SW480 (cell line): ENCODE data around the gene FGG.

Experiments used
- DNase-seq: peaks from one replicate; pipeline ENCODE4 v3.0.0-alpha.2; 2016; ENCODE audit warnings: low spot score

The FGG gene

GRCh38 chr4:154612472-154613414, at the start of gene FGG:
FGG (minus strand) TSS chr4:154612656; CDS start chr4:154612609, 47 bp downstream.
- no peak for DNase-seq

- DNase-seq, result no peak
Measured at GRCh38 chr4:154660052-154660451, 47.6 kb upstream of the FGG start.

- DNase-seq, result no peak
Measured at GRCh38 chr4:154658680-154659405, 46.4 kb upstream of the FGG start.

- no peak for DNase-seq
Measured at GRCh38 chr4:154643493-154643892, 31.0 kb upstream of the FGG start.

GRCh38 chr4:154642373-154643009, 30.0 kb upstream of the FGG start:
- DNase-seq, result no peak

- DNase-seq, result no peak
Measured at GRCh38 chr4:154640999-154641398, 28.5 kb upstream of the FGG start.

- DNase-seq, result no peak
Measured at GRCh38 chr4:154634058-154634457, 21.6 kb upstream of the FGG start.

GRCh38 chr4:154631828-154632227, 19.4 kb upstream of the FGG start:
- no peak for DNase-seq

GRCh38 chr4:154630324-154630723, 17.9 kb upstream of the FGG start:
- no peak for DNase-seq

GRCh38 chr4:154626793-154627484, 14.5 kb upstream of the FGG start:
- DNase-seq, result no peak

- no peak for DNase-seq
Measured at GRCh38 chr4:154625971-154626370, 13.5 kb upstream of the FGG start.

GRCh38 chr4:154623995-154624394, 11.5 kb upstream of the FGG start:
- no peak for DNase-seq

- no peak for DNase-seq
Measured at GRCh38 chr4:154623436-154623835, 11.0 kb upstream of the FGG start.

GRCh38 chr4:154622598-154622997, 10.1 kb upstream of the FGG start:
- DNase-seq, result peak; percentile 46

GRCh38 chr4:154620111-154620510, 7.7 kb upstream of the FGG start:
- DNase-seq, result no peak

GRCh38 chr4:154618708-154619315, 6.4 kb upstream of the FGG start:
- peak; percentile 49 for DNase-seq

- DNase-seq, result no peak
Measured at GRCh38 chr4:154617820-154618317, 5.4 kb upstream of the FGG start.

- DNase-seq, result no peak
Measured at GRCh38 chr4:154616731-154617130, 4.3 kb upstream of the FGG start.

- DNase-seq, result no peak
Measured at GRCh38 chr4:154616287-154616686, 3.8 kb upstream of the FGG start.

GRCh38 chr4:154615211-154615610, 2.8 kb upstream of the FGG start:
- DNase-seq, result no peak

GRCh38 chr4:154614306-154614705, 1.9 kb upstream of the FGG start:
- no peak for DNase-seq
